H9 (cell line): Measurements from ENCODE around the gene STX2. TPM values are rescaled to one million over a fixed set of nuclear protein-coding genes. Genes with fewer than 3 reads are reported as not detected.
A peak's percentile ranks its signal among the peaks of the same experiment; 100 is the strongest.

ENCODE experiments used
- DNase-seq: peaks from one replicate; pipeline ENCODE4 v3.0.0-alpha.2; 2017
- H2AFZ ChIP-seq: one replicate; pipeline ENCODE4 v1.6.1; 2013; ENCODE audit warnings: mild to moderate bottlenecking, low read length, control low read depth, moderate library complexity
- H2AK5ac ChIP-seq: 2 replicates; pipeline ENCODE4 v1.6.1; 2013; ENCODE audit warnings: low read length, control low read depth, mixed read lengths; ENCODE audit not compliant: insufficient read length
- H2BK120ac ChIP-seq: one replicate; pipeline ENCODE4 v1.6.1; 2013; ENCODE audit warnings: low read depth, mild to moderate bottlenecking, low read length, control low read depth, inconsistent platforms; ENCODE audit not compliant: poor library complexity, severe bottlenecking
- H2BK12ac ChIP-seq: 2 replicates; pipeline ENCODE4 v1.6.1; 2013; ENCODE audit warnings: low read length, control low read depth, mixed read lengths, low read depth; ENCODE audit not compliant: insufficient read length
- H2BK15ac ChIP-seq: 2 replicates; pipeline ENCODE4 v1.6.1; 2013; ENCODE audit warnings: low read depth, low read length, control low read depth
- H2BK20ac ChIP-seq: one replicate; pipeline ENCODE4 v1.6.1; 2013; ENCODE audit warnings: low read depth, mild to moderate bottlenecking, low read length, control low read depth, inconsistent platforms; ENCODE audit not compliant: poor library complexity, severe bottlenecking
- H2BK5ac ChIP-seq: 2 replicates; pipeline ENCODE4 v1.6.1; 2013; ENCODE audit warnings: low read length, control low read depth, mixed read lengths; ENCODE audit not compliant: insufficient read length
- H3K14ac ChIP-seq: 2 replicates; pipeline ENCODE4 v1.6.1; 2013; ENCODE audit warnings: low read length, control low read depth; ENCODE audit not compliant: insufficient read depth
- H3K18ac ChIP-seq: 2 replicates; pipeline ENCODE4 v1.6.1; 2013; ENCODE audit warnings: low read depth, mild to moderate bottlenecking, mixed read lengths, low read length, control low read depth; ENCODE audit not compliant: insufficient read length
- H3K23ac ChIP-seq: 2 replicates; pipeline ENCODE4 v1.6.1; 2013; ENCODE audit warnings: low read length, control low read depth, mixed read lengths, low read depth; ENCODE audit not compliant: insufficient read length
- H3K23me2 ChIP-seq: 2 replicates; pipeline ENCODE4 v1.6.1; 2013; ENCODE audit warnings: low read depth, mild to moderate bottlenecking, mixed read lengths, low read length, control low read depth; ENCODE audit not compliant: insufficient read length, poor library complexity, severe bottlenecking
- H3K27ac ChIP-seq: 2 replicates; pipeline ENCODE4 v1.5.1; 2013; ENCODE audit warnings: low read length, control low read depth, mixed read lengths, low read depth; ENCODE audit not compliant: insufficient read length
- H3K27me3 ChIP-seq: 2 replicates; pipeline ENCODE4 v1.6.1; 2013; ENCODE audit warnings: low read length, control low read depth, inconsistent platforms; ENCODE audit not compliant: insufficient read depth
- H3K4ac ChIP-seq: 2 replicates; pipeline ENCODE4 v1.6.1; 2013; ENCODE audit warnings: low read depth, mild to moderate bottlenecking, control low read depth, inconsistent platforms, low read length, moderate library complexity
- H3K4me1 ChIP-seq: 2 replicates; pipeline ENCODE4 v1.6.1; 2013; ENCODE audit warnings: low read length, control low read depth, inconsistent platforms; ENCODE audit not compliant: insufficient read depth
- H3K4me2 ChIP-seq: 2 replicates; pipeline ENCODE4 v1.6.1; 2013; ENCODE audit warnings: low read length, control low read depth, mixed read lengths; ENCODE audit not compliant: insufficient read length, insufficient read depth
- H3K56ac ChIP-seq: 2 replicates; pipeline ENCODE4 v1.6.1; 2013; ENCODE audit warnings: low read depth, mild to moderate bottlenecking, mixed read lengths, low read length, control low read depth; ENCODE audit not compliant: insufficient read length
- H3K79me1 ChIP-seq: 2 replicates; pipeline ENCODE4 v1.6.1; 2013; ENCODE audit warnings: low read depth, mild to moderate bottlenecking, moderate library complexity, low read length, control low read depth, inconsistent platforms; ENCODE audit not compliant: insufficient read depth, poor library complexity, severe bottlenecking
- H3K79me2 ChIP-seq: 2 replicates; pipeline ENCODE4 v1.6.1; 2013; ENCODE audit warnings: low read length, control low read depth, inconsistent platforms; ENCODE audit not compliant: insufficient read depth
- H3K9ac ChIP-seq: 2 replicates; pipeline ENCODE4 v1.6.1; 2013; ENCODE audit warnings: low read length, control low read depth, mixed read lengths; ENCODE audit not compliant: insufficient read length; ENCODE audit errors: extremely low read depth
- H3K9me3 ChIP-seq: one replicate; pipeline ENCODE4 v1.6.1; 2013; ENCODE audit warnings: low read depth, low read length, inconsistent platforms; ENCODE audit not compliant: control insufficient read depth
- H3T11ph ChIP-seq: one replicate; pipeline ENCODE4 v1.6.1; 2013; ENCODE audit warnings: mild to moderate bottlenecking, low read length, control low read depth, inconsistent platforms
- H4K20me1 ChIP-seq: one replicate; pipeline ENCODE4 v1.6.1; 2013; ENCODE audit not compliant: control insufficient read depth, insufficient read length, insufficient read depth
- H4K5ac ChIP-seq: 2 replicates; pipeline ENCODE4 v1.6.1; 2013; ENCODE audit warnings: low read depth, mild to moderate bottlenecking, mixed read lengths, low read length, control low read depth; ENCODE audit not compliant: insufficient read length
- H4K8ac ChIP-seq: replicated peaks from 2 replicates; pipeline ENCODE4 v1.6.1; 2013; ENCODE audit warnings: low read length, control low read depth, mixed read lengths, low read depth; ENCODE audit not compliant: insufficient read length
- H4K91ac ChIP-seq: 2 replicates; pipeline ENCODE4 v1.6.1; 2013; ENCODE audit warnings: low read depth, mild to moderate bottlenecking, moderate library complexity, mixed read lengths, low read length, control low read depth; ENCODE audit not compliant: insufficient read length
- H3K27ac Mint-ChIP-seq, 3 experiments: 2 replicates in 2 of 3; 3 replicates in 1 of 3; pipeline ENCODE4 v1.8.0; 2020 to 2021; ENCODE audit warnings: mixed read lengths in 3 of 3, mild to moderate bottlenecking in 1 of 3, moderate library complexity in 1 of 3
- H3K27me3 Mint-ChIP-seq: 2 replicates; pipeline ENCODE4 v1.8.0; 2021; ENCODE audit warnings: low read depth, mild to moderate bottlenecking, moderate library complexity, mixed read lengths
- H3K36me3 Mint-ChIP-seq, 3 experiments: 2 replicates in 2 of 3; 3 replicates in 1 of 3; pipeline ENCODE4 v1.8.0; 2020 to 2021; ENCODE audit warnings: low read depth in 3 of 3, mixed read lengths in 3 of 3; ENCODE audit not compliant: insufficient read depth in 1 of 3
- H3K4me1 Mint-ChIP-seq, 2 experiments: 2 replicates each; pipeline ENCODE4 v1.8.0; 2020; ENCODE audit warnings: mixed read lengths in 2 of 2
- H3K4me3 Mint-ChIP-seq, 2 experiments: 2 replicates in 1 of 2; 3 replicates in 1 of 2; pipeline ENCODE4 v1.8.0; 2020 to 2021; ENCODE audit warnings: mild to moderate bottlenecking in 2 of 2, mixed read lengths in 2 of 2, moderate library complexity in 1 of 2
- H3K9me3 Mint-ChIP-seq, 2 experiments: 2 replicates in 1 of 2; 3 replicates in 1 of 2; pipeline ENCODE4 v1.8.0; 2020; ENCODE audit warnings: mild to moderate bottlenecking in 2 of 2, mixed read lengths in 2 of 2, moderate library complexity in 1 of 2
- WGBS: extraction: QIAGEN DNeasy Blood & Tissue Kit; methylation state at CpG from one replicate; pipeline ENCODE4 v1.1.7; 2013; ENCODE audit warnings: missing lambda C conversion rate, low lambda C conversion rate, mixed read lengths; ENCODE audit not compliant: insufficient read length; ENCODE audit errors: extremely low coverage; 5-methylcytosine and 5-hydroxymethylcytosine counted together
- total RNA-seq: library from RNA; stranded (reverse); gene quantifications from 2 replicates; pipeline ENCODE4 v1.2.1, GENCODE V29; 2021
- TF ChIP-seq, protein P1 (sequence below): fragments of 200-600 bp; sonication (generic); conservative IDR thresholded peaks from 3 replicates; pipeline ENCODE4 v1.8.0; 2021; ENCODE audit warnings: antibody characterized with exemption, mild to moderate bottlenecking

STX2 gene
- total RNA-seq, 1 experiment from 2014 or later: 19.4 TPM

DNA sequence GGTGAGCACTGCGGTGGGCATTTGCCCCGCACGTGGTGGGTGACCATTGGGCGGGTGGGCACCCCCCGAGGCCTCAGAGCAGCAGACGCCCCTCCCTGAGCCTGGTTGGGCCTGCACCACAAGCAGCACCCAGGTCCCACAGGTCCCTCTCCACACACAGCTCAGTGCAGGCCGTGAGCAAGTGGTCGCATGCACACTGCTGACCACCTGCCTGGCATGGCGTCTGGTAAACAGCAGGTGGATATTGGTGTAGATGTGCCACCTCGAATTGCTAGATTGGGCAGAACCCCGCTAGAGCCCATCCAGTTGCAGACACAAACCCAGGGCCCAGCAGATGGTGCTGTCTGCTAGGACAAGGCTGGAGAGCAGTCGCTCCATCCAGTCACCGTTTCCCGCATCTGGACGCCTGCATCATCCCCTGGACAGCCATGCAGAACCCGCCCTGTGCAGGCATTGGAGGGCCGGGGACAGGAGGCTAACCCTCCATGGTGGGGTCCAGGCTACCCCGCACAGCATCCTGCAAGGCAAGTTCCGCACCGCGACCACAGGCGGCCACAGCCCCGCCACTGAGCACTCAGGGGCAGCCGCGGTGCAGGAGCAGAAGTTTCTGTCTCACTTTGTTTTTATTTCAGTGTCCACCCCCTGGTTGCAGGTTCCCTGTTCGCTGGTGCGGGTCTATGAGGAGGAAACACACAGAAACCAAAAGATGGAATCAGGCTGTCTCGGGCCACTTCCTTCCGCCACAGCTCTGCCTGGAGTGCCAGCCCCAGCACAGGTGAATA is 77.3 kb downstream of the STX2 start:
- no CpG with 5 or more reads among the region's 29 CpGs for WGBS
- Histone ChIP-seq H3K4ac (no peak overlapping the region), H2BK20ac (no peak overlapping the region), H4K91ac (no peak overlapping the region), H2BK12ac (no peak overlapping the region), H3K79me1 (no peaks in the 10 kb centered on the region), H3K9ac (no peak overlapping the region), H3K79me2 (no peaks in the 10 kb centered on the region), H3K23ac (no peak overlapping the region), H3K14ac (no peak overlapping the region), H3K23me2 (no peaks in the 10 kb centered on the region), H2AK5ac (no peak overlapping the region), H3K4me2 (no peak overlapping the region), H3K27me3 (no peaks in the 10 kb centered on the region), H2AFZ (no peak overlapping the region), H4K20me1 (no peaks in the 10 kb centered on the region), H2BK120ac (no peak overlapping the region), H3K56ac (no peak overlapping the region), H2BK15ac (no peak overlapping the region), H3T11ph (no peak overlapping the region), H4K8ac (no peak overlapping the region), H4K5ac (no peak overlapping the region), H3K4me1 (no peaks in the 10 kb centered on the region), H3K27ac (no peak overlapping the region), H2BK5ac (no peak overlapping the region), H3K18ac (no peak overlapping the region), H3K9me3 (peaks cover 16% of the 10 kb centered on the region)
- TF ChIP-seq, protein P1, sequence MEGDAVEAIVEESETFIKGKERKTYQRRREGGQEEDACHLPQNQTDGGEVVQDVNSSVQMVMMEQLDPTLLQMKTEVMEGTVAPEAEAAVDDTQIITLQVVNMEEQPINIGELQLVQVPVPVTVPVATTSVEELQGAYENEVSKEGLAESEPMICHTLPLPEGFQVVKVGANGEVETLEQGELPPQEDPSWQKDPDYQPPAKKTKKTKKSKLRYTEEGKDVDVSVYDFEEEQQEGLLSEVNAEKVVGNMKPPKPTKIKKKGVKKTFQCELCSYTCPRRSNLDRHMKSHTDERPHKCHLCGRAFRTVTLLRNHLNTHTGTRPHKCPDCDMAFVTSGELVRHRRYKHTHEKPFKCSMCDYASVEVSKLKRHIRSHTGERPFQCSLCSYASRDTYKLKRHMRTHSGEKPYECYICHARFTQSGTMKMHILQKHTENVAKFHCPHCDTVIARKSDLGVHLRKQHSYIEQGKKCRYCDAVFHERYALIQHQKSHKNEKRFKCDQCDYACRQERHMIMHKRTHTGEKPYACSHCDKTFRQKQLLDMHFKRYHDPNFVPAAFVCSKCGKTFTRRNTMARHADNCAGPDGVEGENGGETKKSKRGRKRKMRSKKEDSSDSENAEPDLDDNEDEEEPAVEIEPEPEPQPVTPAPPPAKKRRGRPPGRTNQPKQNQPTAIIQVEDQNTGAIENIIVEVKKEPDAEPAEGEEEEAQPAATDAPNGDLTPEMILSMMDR: peak; percentile 77
- Mint-ChIP-seq H3K27me3 (peaks cover 11% of the 10 kb centered on the region), H3K36me3 (no peaks in the 10 kb centered on the region), H3K4me1 (no peaks in the 10 kb centered on the region), H3K27ac (no peak overlapping the region), H3K9me3 (no peaks in the 10 kb centered on the region), H3K4me3 (no peak overlapping the region)
- DNase-seq: peak; percentile 80
